ENCODE results near the gene C10orf62. TPM values are rescaled to one million over a fixed set of nuclear protein-coding genes. Genes with fewer than 3 reads are reported as not detected.
A peak's percentile ranks its signal among the peaks of the same experiment; 100 is the strongest.

C10orf62 gene
- total and polyA plus RNA-seq, 9 of the 15 experiments (the other 6 are each of a cell fraction or from before 2014, with no cell fraction given): not detected

- TF ChIP-seq ZBTB7A (IDR thresholded peaks at IDR 0.05; ENCODE audit: borderline replicate concordance, control insufficient read depth, low read depth, low read length): no peak
- no peak for TF ChIP-seq ZNF174 (CRISPR knock-in tag; IDR thresholded peaks at IDR 0.05)
- no peak for TF ChIP-seq SP1 (CRISPR knock-in tag; IDR thresholded peaks at IDR 0.05)
- no peak for TF ChIP-seq U2AF1 (optimal IDR thresholded peaks at IDR 0.05; ENCODE audit: low read depth, low read length)
- TF ChIP-seq CBX1 (IDR thresholded peaks at IDR 0.05; ENCODE audit: low read depth): no peak
- no peak for TF ChIP-seq MXI1 (IDR thresholded peaks at IDR 0.05; ENCODE audit: low read depth, low read length)
- TF ChIP-seq ZNF696 (CRISPR knock-in tag; conservative IDR thresholded peaks at IDR 0.05): no peak
- no peak for TF ChIP-seq MCM7 (IDR thresholded peaks at IDR 0.05)
- no peak for TF ChIP-seq CBX3 (IDR thresholded peaks at IDR 0.05; ENCODE audit: borderline replicate concordance in 1 of 2, low read length in 2 of 2)
- TF ChIP-seq ZNF143 (CRISPR knock-in tag; IDR thresholded peaks at IDR 0.05): no peak
- TF ChIP-seq ILF3 (IDR thresholded peaks at IDR 0.05; ENCODE audit: borderline replicate concordance): no peak
- no peak for TF ChIP-seq POLR2H (tag; IDR thresholded peaks at IDR 0.05; ENCODE audit: low read depth)
- no peak for TF ChIP-seq ZBTB33 (CRISPR knock-in tag; IDR thresholded peaks at IDR 0.05)
- TF ChIP-seq ZNF77 (CRISPR knock-in tag; IDR thresholded peaks at IDR 0.05): no peak
- TF ChIP-seq ZBTB12 (CRISPR knock-in tag; IDR thresholded peaks at IDR 0.05): peak; percentile 49; the same call in 1 of the 2 replicates
- TF ChIP-seq IRF1 (CRISPR knock-in tag; IDR thresholded peaks at IDR 0.05; ENCODE audit: borderline replicate concordance): no peak
- TF ChIP-seq TAF7 (tag; IDR thresholded peaks at IDR 0.05): no peak
- no peak for TF ChIP-seq CBX5 (IDR thresholded peaks at IDR 0.05; ENCODE audit: borderline replicate concordance, low read depth)
- no peak for TF ChIP-seq ZNF274 (IDR thresholded peaks at IDR 0.05; ENCODE audit: borderline replicate concordance, low read depth, low read length)
- TF ChIP-seq ERF (CRISPR knock-in tag; IDR thresholded peaks at IDR 0.05): no peak
- TF ChIP-seq POLR3A (IDR thresholded peaks at IDR 0.05; ENCODE audit: borderline replicate concordance, extremely low read depth, insufficient read depth, insufficient read length): no peak
- no peak for TF ChIP-seq CAMTA2 (CRISPR knock-in tag; conservative IDR thresholded peaks at IDR 0.05)
- no peak for TF ChIP-seq POLR3G (IDR thresholded peaks at IDR 0.05; ENCODE audit: extremely low read depth, insufficient read length, insufficient replicate concordance)
- TF ChIP-seq ZNF551 (CRISPR knock-in tag; IDR thresholded peaks at IDR 0.05): no peak
- 0 out of 2 replicates have a peak, but pooled peaks have one; percentile 15 for TF ChIP-seq ZNF354B (CRISPR knock-in tag; IDR thresholded peaks at IDR 0.05)
- TF ChIP-seq MEF2A (IDR thresholded peaks at IDR 0.05; ENCODE audit: control insufficient read depth, low read depth, low read length): no peak
These were observed 38.2 kb downstream of the C10orf62 start (continued) for GRCh38 chr10:97627731-97628130.

Data from K562 (cell line).